DMS114 treated with DMSO at 0.1 percent for 48 hours (cell line): ENCODE measurements around the gene BCAS3.

Experiments
- DNase-seq: peaks from one replicate; lab custom pipeline; 2025; ENCODE audit not compliant: unreplicated experiment; lab: John Stamatoyannopoulos, UW

BCAS3 gene

GRCh38 chr17:61328351-61328750 lies 650.7 kb downstream of the BCAS3 start:
- no peak for DNase-seq

- no peak for DNase-seq
Measured at GRCh38 chr17:61330174-61331150, 652.8 kb downstream of the BCAS3 start.

GRCh38 chr17:61331178-61331577 lies 653.5 kb downstream of the BCAS3 start:
- no peak for DNase-seq

- no peak for DNase-seq
Measured at GRCh38 chr17:61331886-61332285, 654.2 kb downstream of the BCAS3 start.

GRCh38 chr17:61333136-61333535 lies 655.5 kb downstream of the BCAS3 start:
- no peak for DNase-seq

- no peak for DNase-seq
Measured at GRCh38 chr17:61334673-61335072, 657.0 kb downstream of the BCAS3 start.

- no peak for DNase-seq
Measured at GRCh38 chr17:61335105-61335844, 657.6 kb downstream of the BCAS3 start.

- DNase-seq = no peak
Measured at GRCh38 chr17:61335845-61336655, 658.4 kb downstream of the BCAS3 start.

- DNase-seq = no peak
Measured at GRCh38 chr17:61337290-61337689, 659.6 kb downstream of the BCAS3 start.

- DNase-seq = no peak
Measured at GRCh38 chr17:61338000-61338798, 660.5 kb downstream of the BCAS3 start.

GRCh38 chr17:61338874-61339478 lies 661.3 kb downstream of the BCAS3 start:
- DNase-seq = no peak

- DNase-seq = no peak
Measured at GRCh38 chr17:61340431-61341209, 663.0 kb downstream of the BCAS3 start.

- no peak for DNase-seq
Measured at GRCh38 chr17:61343576-61343975, 665.9 kb downstream of the BCAS3 start.

GRCh38 chr17:61345061-61345460 lies 667.4 kb downstream of the BCAS3 start:
- DNase-seq = no peak

GRCh38 chr17:61345825-61346666 lies 668.4 kb downstream of the BCAS3 start:
- DNase-seq = no peak

- no peak for DNase-seq
Measured at GRCh38 chr17:61349350-61349749, 671.7 kb downstream of the BCAS3 start.

- no peak for DNase-seq
Measured at GRCh38 chr17:61351745-61352407, 674.2 kb downstream of the BCAS3 start.

GRCh38 chr17:61352408-61352770 lies 674.7 kb downstream of the BCAS3 start:
- DNase-seq = no peak
